HepG2 (cell line): Measurements from ENCODE around the gene CNR2. TPM values are rescaled to one million over a fixed set of nuclear protein-coding genes. Genes with fewer than 3 reads are reported as not detected.

Experiments used
- BATF2 ChIP-seq: sonication (generic); formaldehyde crosslinking; IDR thresholded peaks from 2 replicates; pipeline ENCODE4 v1.8.0; 2022; ENCODE audit warnings: mild to moderate bottlenecking, missing genetic modification reagents, moderate library complexity
- FOXA1 ChIP-seq, 2 experiments: fragments of 450-650 bp in 1 of 2; sonication (generic) in 1 of 2; formaldehyde crosslinking in 1 of 2; IDR thresholded peaks; 2 replicates each; pipeline versions ENCODE4 v1.4.0 to v1.6.1; 2016 to 2020; ENCODE audit warnings: missing genetic modification reagents in 1 of 2
- GPN1 ChIP-seq: sonication (generic); formaldehyde crosslinking; IDR thresholded peaks from 2 replicates; pipeline ENCODE4 v1.5.1; 2020; ENCODE audit warnings: missing genetic modification reagents, borderline replicate concordance
- NFRKB ChIP-seq: fragments of 450-650 bp; IDR thresholded peaks from 2 replicates; pipeline ENCODE4 v1.6.1; 2017
- SUZ12 ChIP-seq: fragments of 150-350 bp; IDR thresholded peaks from 2 replicates; pipeline ENCODE4 v1.6.1; 2014; ENCODE audit warnings: low read depth, low read length
- THYN1 ChIP-seq: sonication (generic); formaldehyde crosslinking; IDR thresholded peaks from 2 replicates; pipeline ENCODE4 v1.8.1; 2023; ENCODE audit warnings: low read depth, mild to moderate bottlenecking, moderate library complexity, missing genetic modification reagents, borderline replicate concordance
- ZFP82 ChIP-seq: sonication (generic); formaldehyde crosslinking; IDR thresholded peaks from 2 replicates; pipeline ENCODE4 v1.5.1; 2020; ENCODE audit warnings: mild to moderate bottlenecking, missing genetic modification reagents, borderline replicate concordance
- ZHX1 ChIP-seq: sonication (generic); formaldehyde crosslinking; IDR thresholded peaks from 2 replicates; pipeline ENCODE4 v1.8.1; 2022; ENCODE audit warnings: low read depth, mild to moderate bottlenecking, missing genetic modification reagents
- ZNF142 ChIP-seq: sonication (generic); formaldehyde crosslinking; IDR thresholded peaks from 2 replicates; pipeline ENCODE4 v1.4.0; 2020; ENCODE audit warnings: missing genetic modification reagents
- ZNF589 ChIP-seq: sonication (generic); formaldehyde crosslinking; conservative IDR thresholded peaks from 2 replicates; pipeline ENCODE4 v1.8.0; 2022; ENCODE audit warnings: mild to moderate bottlenecking, moderate library complexity, missing genetic modification reagents
- ZNF766 ChIP-seq: sonication (generic); formaldehyde crosslinking; IDR thresholded peaks from 2 replicates; pipeline ENCODE4 v1.5.0; 2020; ENCODE audit warnings: missing genetic modification reagents, borderline replicate concordance
- polyA plus RNA-seq, 8 experiments: library from polyadenylated mRNA; depleted of rRNA in 3 of 8; stranded (reverse) in 7 of 8; unstranded in 1 of 8; fragments of >200 nt; fragmentation: Illumina TruSeq in 4 of 8; extraction: Trizol in 4 of 8; gene quantifications; 2 replicates each; pipeline versions ENCODE4 v1.2.1 to v1.2.3, GENCODE V29; 2011 to 2016; ENCODE audit warnings: low read depth in 4 of 8, missing spikeins in 1 of 8, mixed read lengths in 1 of 8; ENCODE audit not compliant: insufficient read depth in 1 of 8
- total RNA-seq, 5 experiments: library from RNA; depleted of rRNA; stranded (reverse); fragments of >200 nt; fragmentation: Illumina TruSeq; extraction: Trizol; gene quantifications; 2 replicates each; pipeline ENCODE4 v1.2.3, GENCODE V29; 2016; ENCODE audit warnings: low read depth in 1 of 5
- TF ChIP-seq, protein P1 (sequence below): sonication (generic); formaldehyde crosslinking; IDR thresholded peaks from 2 replicates; pipeline ENCODE4 v1.4.0; 2020; ENCODE audit warnings: missing genetic modification reagents, low read depth, mild to moderate bottlenecking, borderline replicate concordance
- TF ChIP-seq, protein P2 (sequence below): sonication (generic); formaldehyde crosslinking; IDR thresholded peaks from 2 replicates; pipeline ENCODE4 v1.4.0; 2020; ENCODE audit warnings: mild to moderate bottlenecking, missing genetic modification reagents

The CNR2 gene
- total and polyA plus RNA-seq, 2 of the 13 experiments (the other 11 are each of a cell fraction or from before 2014, with no cell fraction given): not detected

DNA sequence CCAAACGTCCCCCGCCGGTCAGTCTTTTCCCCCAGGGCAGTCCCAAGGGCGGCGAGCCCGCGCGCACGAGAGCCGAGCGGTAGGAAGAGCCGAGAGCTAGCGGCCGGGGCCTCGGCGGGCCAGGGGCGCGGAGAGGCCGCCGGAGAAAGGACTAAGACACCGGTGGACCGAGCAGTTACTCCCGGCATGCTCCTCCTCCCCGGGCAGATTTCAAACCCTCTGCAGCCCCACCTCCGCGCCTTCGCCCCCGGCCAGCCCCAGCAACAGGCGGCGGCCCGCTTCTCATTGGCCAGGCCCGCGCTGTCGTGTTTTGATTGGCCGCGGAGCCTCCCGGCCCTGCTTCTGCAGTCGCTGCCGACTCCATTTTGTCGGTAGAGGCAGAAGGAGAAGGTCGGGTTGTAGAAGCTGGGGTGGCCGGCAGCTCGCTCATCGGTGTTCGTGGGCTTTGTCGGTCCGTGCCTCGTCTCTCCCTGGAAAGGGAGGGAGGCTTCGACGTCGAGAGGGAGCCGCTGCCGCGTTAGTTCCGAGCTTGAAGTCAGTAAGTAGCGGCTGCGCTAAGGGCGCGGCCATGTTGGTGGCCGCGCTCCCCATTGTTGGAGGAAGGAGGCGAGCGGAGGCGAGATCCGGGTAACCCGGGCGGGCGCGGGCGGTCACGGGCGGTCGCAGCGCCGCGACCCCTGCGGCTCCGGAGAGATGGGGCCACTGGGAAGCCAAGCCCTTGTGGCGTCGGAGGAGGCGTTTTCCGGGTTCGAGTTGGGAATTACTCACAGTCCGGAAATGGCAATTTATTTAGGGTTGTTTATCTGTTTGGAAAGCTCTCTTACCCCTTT, 46.5 kb upstream of the CNR2 start, which contains the start of gene PNRC2 (continued):
- peak; percentile 71; the same call in 1 of the 2 replicates for TF ChIP-seq ZHX1 (CRISPR knock-in tag)
- no peak for TF ChIP-seq SUZ12
- TF ChIP-seq ZNF766 (CRISPR knock-in tag): 0 out of 2 replicates have a peak, but pooled peaks have one; percentile 27
- peak; percentile 88 for TF ChIP-seq ZNF142 (CRISPR knock-in tag)
- TF ChIP-seq ZFP82 (CRISPR knock-in tag): no peak
- TF ChIP-seq, protein P1, sequence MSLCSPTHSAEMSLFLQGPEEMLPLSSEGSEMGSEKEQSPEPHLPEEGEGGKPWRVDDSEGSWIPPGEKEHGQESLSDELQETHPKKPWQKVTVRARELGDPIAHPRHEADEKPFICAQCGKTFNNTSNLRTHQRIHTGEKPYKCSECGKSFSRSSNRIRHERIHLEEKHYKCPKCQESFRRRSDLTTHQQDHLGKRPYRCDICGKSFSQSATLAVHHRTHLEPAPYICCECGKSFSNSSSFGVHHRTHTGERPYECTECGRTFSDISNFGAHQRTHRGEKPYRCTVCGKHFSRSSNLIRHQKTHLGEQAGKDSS (CRISPR knock-in tag): 0 out of 2 replicates have a peak, but pooled peaks have one; percentile 27
- no peak for TF ChIP-seq FOXA1 (IDR thresholded peaks at IDR 0.05)
- TF ChIP-seq FOXA1 (CRISPR knock-in tag; IDR thresholded peaks at IDR 0.05): no peak
- TF ChIP-seq BATF2 (CRISPR knock-in tag): no peak
- TF ChIP-seq GPN1 (CRISPR knock-in tag): no peak
- TF ChIP-seq NFRKB: peak; percentile 92; the same call in 1 of the 2 replicates
- TF ChIP-seq, protein P2, sequence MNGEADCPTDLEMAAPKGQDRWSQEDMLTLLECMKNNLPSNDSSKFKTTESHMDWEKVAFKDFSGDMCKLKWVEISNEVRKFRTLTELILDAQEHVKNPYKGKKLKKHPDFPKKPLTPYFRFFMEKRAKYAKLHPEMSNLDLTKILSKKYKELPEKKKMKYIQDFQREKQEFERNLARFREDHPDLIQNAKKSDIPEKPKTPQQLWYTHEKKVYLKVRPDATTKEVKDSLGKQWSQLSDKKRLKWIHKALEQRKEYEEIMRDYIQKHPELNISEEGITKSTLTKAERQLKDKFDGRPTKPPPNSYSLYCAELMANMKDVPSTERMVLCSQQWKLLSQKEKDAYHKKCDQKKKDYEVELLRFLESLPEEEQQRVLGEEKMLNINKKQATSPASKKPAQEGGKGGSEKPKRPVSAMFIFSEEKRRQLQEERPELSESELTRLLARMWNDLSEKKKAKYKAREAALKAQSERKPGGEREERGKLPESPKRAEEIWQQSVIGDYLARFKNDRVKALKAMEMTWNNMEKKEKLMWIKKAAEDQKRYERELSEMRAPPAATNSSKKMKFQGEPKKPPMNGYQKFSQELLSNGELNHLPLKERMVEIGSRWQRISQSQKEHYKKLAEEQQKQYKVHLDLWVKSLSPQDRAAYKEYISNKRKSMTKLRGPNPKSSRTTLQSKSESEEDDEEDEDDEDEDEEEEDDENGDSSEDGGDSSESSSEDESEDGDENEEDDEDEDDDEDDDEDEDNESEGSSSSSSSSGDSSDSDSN (CRISPR knock-in tag): peak; percentile 92
- no peak for TF ChIP-seq THYN1 (CRISPR knock-in tag)
- 0 out of 2 replicates have a peak, but pooled peaks have one; percentile 65 for TF ChIP-seq ZNF589 (CRISPR knock-in tag)
